ENCODE data around the gene BRAP.
A peak's percentile ranks its signal among the peaks of the same experiment; 100 is the strongest.
"Not testable (repeated sequence)": the region's sequence is repeated elsewhere in the genome, so short reads cannot be mapped to it uniquely, and the experiment has no call there.

BRAP gene

DNA sequence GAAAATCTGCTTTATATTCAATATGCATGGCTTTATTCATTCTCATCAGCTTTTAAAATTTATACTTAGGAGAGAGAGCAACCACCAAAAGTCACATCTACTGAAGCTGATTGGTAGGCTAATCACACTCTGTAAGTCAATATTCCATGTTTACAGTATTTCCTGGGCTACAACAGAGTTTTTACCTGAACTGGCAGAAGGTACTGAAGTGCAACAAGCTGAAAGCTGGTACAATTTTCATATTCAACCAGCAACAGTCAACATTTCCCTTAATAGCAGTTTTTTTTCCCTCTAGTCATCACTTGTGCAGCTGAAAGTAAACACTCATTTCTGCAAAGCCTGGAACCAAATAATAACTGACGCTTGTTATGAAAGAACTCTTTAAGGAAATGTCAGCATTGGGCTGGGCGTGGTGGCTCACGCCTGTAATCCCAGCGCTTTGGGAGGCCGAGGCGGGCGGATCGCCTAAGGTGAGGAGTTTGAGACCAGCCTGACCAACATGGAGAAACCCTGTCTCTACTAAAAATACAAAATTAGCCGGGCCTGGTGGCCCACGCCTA is 12.9 kb downstream of the BRAP start:
- DNase-seq (ENCODE audit: low read depth), result no peak

DNA sequence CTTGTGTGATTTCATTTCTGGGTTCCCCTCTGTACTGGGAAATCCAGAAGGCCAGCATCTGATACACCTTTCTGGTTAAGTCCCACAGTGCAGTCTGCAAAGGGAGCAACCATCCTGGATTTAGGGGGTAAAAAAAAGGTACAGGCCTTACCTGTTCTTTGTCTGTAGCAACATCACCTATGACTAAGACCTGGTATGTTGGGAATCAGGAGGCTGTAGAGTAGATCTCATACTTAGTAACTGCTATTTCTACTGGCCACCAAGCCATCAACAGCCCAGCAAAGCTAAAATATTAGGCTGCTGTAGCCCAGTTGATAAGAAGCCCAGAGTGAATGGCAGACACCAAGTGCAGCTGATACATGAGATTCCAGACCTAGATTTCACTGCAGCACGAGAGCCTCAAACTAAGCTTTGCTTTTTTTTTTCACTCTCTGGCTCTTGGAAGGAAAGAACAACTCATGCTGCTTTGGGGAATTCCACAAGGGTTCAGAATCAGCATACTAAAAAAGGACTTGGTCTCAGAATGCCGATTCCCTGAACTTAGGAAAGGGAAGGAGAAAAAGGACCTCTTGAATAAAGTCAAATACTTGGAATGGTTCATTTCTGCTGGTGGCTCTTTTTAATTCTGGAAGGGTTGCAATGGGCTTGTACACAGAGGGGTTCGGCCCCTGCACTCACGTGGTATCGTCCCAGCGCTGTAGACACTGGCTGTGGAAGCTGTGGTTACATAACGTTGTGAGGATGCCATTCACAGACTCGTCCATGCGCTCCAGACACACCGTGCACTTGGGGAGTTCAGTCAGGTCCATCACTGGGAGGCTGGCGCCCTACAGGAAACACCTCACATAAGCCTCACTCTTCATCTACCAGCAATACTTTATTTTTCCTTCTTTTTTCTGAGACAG is 20.5 kb downstream of the BRAP start:
- DNase-seq (ENCODE audit: low read depth), result no peak

DNA sequence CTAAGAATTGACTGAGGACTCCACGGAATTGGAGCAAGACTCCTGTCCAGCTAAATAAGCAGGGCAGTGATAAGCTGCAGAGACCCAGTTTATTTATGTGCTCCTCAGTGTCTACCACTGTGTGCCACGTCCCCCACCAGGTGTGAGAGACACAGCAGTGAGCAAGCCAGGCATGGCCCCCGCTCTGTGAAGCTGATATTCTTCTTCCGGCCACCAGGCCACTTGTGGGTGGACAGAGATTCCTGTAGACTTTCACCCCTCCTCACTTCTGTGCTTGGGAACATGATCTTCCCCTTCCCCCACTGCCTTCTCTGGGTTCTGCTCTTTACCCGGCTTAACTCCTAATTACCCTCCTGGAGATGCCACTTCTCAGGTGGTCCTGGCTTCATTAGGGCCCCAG is 21.3 kb downstream of the BRAP start:
- DNase-seq (ENCODE audit: low read depth), result no peak

DNA sequence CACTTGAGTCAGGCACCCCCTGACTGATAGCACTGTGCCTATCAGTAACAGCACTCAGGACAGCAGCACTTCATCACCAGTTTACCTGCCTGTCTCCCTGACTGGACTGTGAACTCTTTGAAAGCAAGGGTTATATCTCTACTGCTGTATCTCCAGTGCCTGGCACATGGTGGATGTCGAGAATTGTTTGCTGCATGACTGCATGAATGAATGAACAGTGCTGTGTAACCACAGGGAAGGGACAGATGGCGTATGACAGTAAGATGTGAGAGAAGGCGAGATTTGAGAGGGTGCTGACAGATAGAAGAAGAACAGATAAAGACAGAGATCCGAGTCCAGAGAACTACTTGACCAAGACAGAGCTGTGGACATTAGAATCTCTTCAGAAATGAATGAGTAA is 29.7 kb downstream of the BRAP start:
- no peak for DNase-seq (ENCODE audit: low read depth)

DNA sequence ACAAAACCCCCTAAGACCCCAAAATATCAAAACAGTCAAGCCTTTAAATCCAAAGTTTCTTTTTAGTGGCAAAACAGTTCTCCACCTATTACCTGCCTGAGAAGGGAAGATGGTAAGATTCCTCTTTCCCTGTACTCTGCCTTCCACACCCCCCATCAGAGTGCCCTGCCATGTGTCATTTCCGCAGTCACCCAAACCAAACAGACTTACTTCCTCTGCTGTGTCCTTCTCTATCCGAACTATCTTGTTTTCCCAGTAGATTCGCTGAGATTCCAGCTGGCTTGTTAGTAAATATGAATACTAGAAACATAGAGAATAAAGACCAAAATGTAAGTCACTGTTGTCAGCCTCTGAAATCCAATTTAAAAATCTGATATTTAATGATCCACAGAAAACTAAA is 30.4 kb downstream of the BRAP start:
- DNase-seq (ENCODE audit: low read depth), result no peak

DNA sequence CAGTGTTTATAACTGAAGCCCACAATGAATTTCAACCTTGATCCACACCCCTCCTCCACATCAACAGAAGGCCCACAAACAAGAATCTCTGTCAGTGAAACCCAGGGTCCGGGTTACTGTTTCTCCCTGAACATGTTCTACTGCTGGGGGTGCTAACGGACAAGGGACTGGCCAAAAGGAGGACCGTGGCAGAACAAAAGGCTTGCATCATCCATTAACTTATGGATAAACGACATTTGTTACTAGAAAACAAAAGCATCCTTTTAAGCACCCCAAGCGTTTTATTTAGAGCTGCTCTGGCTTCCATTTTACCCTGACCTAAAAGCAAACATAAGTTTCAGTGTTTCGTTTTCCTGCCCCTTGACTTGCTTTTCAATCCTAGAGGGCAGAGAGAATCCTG is 32.2 kb downstream of the BRAP start:
- DNase-seq (ENCODE audit: low read depth), result no peak

DNA sequence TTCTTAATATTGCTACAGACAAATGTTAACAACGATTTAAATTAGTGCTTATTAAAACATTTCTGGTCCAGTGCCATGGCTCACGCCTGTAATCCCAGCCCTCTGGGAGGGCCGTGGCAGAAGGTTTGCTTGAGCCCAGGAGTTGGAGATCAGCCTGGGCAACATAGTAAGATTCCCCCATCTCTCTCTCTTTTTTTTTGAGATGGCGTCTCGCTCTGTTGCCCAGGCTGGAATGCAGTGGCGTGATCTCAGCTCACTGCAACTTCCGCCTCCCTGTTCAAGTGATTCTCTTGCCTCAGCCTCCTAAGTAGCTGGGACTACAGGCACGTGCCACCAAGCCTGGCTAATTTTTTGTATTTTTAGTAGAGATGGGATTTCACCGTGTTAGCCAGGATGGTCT is 33.2 kb downstream of the BRAP start:
- DNase-seq (ENCODE audit: low read depth), result not testable (repeated sequence)

DNA sequence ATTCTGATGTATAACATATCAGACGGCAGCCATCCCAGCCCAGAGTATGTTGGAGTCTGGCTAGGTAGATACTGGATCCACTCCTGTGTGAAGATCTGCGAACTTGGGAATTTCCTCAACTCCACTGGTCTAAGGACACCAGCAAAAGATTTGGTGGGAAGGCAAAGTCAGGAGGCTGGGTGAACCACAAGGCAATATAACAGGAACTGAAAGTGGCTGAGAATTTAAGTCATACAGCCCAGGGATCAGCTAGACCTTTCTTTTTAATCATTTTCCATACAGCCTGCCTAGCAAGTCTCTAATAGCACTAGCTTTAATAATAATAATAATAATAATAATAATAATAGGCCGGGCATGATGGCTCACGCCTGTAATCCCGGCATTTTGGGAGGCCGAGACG is 34.8 kb downstream of the BRAP start:
- DNase-seq (ENCODE audit: low read depth), result no peak

DNA sequence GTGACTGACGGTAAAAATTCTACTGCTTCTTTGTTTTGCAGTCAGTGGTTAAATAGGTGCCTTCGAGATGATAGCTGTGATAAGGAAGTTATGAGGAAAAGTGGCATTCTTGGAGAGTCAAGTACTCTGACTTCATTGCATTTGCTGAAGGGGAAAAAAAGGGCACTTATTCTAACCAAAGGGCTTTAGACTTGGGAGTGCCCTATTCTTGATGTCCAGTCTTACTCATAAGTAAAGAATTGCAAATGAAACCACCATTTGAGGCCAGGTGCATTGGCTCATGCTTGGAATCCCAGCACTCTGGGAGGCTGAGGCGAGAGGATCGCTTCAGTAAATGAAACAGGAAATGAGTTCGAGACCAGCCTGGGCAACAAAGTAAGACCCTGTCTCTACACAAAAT is 40.3 kb downstream of the BRAP start:
- DNase-seq (ENCODE audit: low read depth), result no peak

DNA sequence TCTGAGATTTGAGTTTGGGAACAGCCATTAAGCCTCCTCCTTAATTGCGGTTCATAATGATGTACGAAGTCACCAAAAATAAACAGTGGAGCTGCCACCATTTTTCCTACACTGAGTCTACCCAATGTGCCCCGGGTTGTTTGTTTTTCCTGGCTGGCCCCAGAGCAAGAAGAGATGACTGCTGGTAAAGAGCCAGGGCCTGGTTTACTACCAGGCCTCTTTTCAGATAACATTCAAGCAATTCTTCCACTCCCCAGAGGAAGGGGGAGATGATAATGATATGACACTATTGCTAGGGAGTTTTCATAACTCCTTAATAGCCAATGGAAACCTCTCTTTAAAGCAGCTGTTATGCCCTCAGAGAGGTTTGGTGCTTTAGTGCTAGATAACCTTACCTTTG is 42.3 kb downstream of the BRAP start:
- DNase-seq (ENCODE audit: low read depth), result no peak

DNA sequence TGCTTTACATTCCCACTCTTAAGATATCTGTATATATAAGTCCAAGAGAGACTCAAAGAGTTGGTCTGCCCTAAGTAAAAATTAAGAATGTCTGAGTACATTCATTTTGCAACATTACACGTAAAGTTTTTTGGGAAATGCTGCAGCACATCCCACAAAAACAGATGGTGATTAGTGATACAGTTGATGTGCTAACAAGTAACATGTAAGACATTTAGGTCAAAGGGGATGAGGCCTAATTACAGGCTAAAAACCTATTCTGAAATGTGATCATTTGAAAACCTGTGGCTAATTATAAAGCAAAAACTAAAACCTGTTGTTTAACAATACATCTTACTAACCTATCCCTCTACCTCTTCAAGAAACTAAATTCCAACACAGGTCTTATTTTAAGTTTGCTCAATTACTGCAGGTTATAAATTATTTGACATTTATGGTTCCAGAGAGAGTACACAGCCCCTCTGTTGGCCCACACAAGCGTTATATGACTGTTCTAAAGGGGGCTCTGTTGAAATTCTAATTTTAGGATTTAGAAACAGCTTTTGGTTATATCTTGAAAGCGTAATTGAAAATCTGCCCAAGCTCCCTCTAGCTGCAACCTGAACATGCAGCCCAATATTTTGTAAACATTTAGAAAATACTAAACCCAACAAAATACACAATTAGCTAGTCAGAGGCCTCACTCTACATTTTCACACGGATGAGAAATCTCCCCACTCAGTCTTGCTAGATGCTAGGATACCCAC is 42.9 kb downstream of the BRAP start:
- no peak for DNase-seq (ENCODE audit: low read depth)

DNA sequence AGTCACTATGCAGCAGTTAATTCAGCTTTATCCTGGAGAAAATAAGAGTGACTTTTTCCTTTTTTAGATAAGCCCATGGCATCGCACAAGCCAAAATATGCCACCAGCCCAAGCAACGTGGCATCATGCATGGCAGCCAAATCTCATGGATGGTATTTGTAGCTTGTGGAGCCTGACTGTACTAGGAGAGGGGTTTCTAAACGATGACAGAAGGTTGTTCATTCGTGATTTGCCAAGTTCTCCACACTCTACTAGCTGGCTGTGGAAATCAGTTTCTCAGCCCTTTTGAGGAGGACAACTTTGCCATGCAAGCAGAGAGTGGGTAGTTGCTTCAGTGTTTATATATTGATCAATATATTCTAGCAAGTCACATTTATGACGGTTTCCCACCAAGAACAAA is 45.2 kb downstream of the BRAP start:
- no peak for DNase-seq (ENCODE audit: low read depth)

DNA sequence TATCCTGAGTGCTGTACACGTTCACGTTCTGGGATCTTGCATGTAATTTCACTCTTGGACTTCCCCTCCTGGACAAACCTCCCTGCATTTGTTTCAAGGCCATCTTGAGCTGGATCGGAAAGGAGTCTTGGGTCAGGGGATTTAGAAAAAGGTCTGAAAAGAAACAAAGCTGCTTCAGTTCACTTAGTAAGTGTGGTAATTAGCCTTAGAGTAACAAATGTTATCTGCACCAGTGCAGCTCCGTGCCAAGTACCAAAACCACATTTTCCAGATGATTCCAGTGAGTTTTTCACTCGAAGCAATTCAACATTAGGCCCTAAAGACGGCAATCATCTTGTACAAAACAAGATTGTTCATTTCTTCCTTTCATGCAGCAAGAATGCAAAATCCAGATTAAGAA is 47.2 kb downstream of the BRAP start:
- DNase-seq (ENCODE audit: low read depth), result no peak

DNA sequence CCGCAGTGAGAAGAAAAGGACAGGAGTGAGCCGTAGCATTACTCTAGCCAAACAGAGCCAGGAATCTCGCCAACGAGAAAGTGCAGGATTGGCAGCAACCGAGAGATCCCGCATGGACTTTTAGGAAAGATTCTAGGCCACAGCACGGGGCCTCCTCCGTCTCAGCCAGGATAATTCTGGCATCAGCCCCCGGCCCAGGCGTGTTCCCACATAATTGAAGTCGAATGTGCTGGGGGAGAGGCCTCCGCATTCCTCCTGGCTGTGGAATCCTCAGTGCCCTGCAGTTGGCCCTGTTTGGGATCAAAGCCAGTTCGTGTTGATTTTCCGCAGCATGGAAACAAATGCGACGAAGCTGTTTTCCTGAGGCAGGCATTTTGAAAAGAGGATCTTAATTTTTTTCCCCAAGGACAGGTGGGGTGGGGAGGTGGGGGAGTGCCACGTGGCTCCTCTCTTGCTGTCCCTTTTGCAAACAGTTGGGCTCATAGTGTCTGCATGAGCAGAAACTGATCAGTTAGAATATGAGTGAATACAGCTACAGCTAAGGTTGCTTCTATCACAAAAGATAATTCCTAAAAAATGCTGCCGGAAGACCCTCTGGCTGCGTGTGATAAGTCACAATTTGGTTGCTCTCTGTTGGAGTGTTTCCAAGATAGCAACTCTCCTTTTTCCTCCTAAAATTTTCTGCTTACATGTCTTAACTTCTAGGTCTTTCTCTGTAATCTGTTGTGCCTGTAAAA is 49.4 kb downstream of the BRAP start:
- peak; percentile 39 for DNase-seq (ENCODE audit: low read depth)

DNA sequence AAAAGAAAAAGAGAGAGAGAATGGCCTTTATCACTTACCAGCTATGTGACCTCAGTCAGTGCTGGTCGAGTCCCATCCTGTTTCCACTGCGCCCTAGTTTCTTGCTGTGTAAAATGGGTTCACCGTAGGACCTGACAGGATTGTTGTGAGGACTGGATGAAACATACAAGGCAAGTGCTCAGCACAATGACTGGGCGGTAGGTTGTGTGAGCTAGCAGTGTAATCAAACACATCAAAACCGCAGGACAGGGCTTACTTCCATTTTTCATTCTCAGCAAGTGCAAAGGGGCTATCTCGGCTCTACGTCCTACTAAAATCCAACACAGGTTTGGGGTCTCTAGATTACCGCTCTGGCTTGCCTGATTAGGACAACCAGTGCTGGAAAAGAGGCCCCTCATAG is 50.2 kb downstream of the BRAP start:
- peak; percentile 30 for DNase-seq (ENCODE audit: low read depth)

DNA sequence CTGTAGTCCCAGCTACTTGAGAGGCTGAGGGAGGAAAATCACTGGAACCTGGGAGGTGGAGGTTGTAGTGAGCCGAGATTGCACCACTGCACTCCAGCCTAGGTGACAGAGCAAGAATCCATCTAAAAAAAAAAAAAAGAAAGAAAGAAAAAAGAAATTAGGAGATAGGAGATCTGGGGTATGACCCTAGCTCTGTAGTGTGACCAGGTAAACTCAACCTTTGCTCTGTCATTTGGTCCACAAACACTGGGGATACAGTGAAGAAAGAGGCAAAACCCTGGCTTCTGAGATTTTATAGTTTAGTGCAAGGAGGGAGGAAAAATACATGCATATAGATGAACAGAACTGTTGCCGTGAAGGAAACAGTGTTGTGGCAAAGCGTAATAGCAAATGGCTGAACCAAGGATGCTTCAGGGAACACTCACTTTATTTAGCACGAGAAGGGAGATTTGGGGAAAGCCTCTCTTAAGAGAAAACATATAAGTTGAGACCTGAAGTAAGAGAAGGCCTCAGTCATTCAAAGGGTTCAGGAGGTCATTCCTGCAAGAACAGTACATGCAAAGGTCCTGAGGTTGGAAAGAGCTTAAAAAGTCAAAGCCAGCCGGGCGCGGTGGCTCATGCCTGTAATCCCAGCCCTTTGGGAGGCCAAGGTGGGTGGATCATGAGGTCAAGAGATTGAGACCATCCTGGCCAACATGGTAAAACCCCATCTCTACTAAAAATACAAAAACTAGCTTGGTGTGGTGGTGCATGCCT is 57.1 kb downstream of the BRAP start:
- DNase-seq (ENCODE audit: low read depth), result no peak

DNA sequence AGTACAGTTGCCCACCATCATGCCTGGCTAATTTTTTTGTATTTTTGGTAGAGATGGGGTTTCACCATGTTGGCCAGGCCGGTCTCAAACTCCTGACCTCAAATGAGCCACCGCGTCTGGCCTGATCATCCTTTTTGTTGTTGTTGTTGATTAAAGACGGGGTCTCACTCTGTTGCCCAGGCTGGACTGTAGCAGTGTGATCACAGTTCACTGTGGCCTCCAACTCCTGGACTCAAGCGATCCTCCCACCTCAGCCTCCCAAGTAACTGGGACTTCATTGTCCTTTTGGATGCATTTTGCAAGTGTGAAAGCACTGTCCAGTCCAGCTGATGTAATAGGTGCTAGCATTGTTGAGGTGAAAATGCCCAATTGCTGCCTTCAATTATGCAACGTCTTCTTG is 59.5 kb downstream of the BRAP start:
- no peak for DNase-seq (ENCODE audit: low read depth)

DNA sequence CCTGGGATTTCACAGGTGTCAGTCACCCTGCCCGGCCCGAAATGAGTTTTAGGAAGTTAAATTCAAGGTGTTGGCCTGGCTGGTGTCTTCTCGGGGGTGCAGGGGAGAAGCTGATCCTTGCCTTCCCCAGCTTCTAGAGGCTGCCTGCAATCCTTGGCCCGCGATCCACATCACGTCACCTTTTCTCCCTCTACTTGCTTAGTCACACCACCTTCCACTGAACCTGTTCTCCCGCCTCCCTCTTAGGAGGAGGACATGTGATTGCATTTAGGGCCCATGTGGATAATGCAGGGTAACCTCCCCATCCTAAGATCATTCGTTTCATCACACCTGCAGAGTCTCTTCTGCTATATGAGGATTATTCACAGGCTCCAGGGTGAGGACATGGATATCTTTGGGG is 61.2 kb downstream of the BRAP start:
- no peak for DNase-seq (ENCODE audit: low read depth)

DNA sequence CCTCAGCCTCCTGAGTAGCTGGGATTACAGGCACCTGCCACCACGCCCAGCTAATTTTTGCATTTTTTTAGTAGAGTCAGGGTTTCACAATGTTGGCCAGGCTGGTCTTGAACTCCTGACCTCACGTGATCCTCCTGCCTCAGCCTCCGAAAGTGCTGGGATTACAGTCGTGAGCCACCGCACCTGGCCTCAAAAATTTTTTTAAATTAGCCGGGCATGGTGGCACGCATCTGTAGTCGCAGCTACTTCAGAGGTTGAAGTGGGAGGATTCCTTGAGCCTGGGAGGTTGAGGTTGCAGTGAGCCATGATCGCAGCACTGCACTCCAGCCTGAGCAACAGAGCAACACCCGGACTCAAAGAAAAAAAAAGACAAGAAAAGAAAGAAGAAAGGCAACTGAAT is 67.9 kb downstream of the BRAP start:
- not testable (repeated sequence) for DNase-seq (ENCODE audit: low read depth)

DNA sequence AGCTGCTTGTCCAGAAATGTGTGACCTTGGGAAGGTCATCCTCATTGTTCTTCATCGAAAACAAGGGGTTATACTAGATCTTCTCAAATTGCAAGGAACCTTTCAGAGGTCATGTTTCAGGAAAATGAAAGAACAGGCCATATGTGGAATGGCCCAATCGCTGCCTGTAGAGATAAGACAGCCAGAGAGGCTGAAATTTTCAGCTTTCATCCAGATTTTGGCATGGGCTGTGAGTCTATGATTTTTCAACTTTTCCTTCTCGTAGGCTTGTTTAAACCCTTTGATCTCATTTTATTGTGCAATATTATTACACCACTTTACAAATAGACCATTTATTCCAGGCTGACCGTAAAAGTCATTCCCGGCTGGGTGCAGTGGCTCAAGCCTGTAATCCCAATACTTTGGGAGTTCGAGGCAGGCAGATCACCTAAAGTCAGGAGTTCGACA is 69.6 kb downstream of the BRAP start:
- DNase-seq (ENCODE audit: low read depth), result no peak

DNA sequence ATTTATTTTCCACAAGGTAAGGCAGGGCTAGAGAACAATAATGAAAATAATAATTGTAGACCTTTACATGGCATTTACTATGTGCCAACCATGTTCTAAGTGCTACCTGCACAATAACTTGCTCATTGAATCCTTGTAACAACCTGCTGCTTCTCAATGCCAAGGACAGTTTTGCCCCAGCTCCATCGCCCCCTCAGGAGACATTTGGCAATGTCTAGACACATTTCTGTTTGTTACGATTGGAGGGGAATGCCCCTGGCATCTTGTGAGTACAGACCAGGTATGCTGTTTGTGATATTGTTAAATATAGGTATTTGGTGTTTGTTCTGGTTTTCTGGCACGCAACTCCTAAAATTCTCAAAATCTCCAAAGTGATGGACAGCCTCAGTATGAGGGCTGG is 78.5 kb downstream of the BRAP start:
- DNase-seq (ENCODE audit: low read depth), result no peak

DNA sequence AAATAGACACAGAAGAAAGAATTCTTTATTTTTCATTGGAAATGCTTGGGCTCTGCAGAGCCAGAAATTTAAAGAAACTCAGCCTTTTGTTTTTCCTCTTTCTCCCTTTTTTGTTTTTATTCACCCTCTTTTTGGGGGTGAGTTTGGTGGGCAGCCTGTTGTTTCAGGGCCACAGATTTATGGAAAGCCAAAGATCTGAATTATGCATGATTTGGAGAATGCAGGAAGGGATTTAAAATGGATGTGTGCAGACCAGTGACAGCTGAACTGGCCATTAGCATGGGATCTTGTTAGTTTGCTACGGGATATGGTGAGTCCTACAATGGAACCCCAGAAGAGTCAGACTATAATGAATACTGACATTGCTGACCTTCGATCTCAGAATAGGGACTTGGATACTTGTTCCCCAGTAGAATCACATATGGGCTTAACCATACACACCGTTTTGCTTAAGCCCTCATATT is 79.0 kb downstream of the BRAP start:
- no peak for DNase-seq (ENCODE audit: low read depth)

All from CMK (cell line).